NOMO-1 (cell line): ENCODE measurements around the gene TTC34.
"Not testable (repeated sequence)": the region's sequence is repeated elsewhere in the genome, so short reads cannot be mapped to it uniquely, and the experiment has no call there.

Experiments
- DNase-seq, 2 experiments: peaks; one replicate each; lab custom pipeline; 2025; ENCODE audit not compliant: unreplicated experiment in 2 of 2; lab: John Stamatoyannopoulos, UW

Gene TTC34

GRCh38 chr1:2630498-2631135 is 170.9 kb downstream of the TTC34 start:
- DNase-seq, result no peak

- no peak for DNase-seq
Measured at GRCh38 chr1:2629627-2630497, 171.6 kb downstream of the TTC34 start.

GRCh38 chr1:2628933-2629626 is 172.4 kb downstream of the TTC34 start:
- DNase-seq, result no peak

- no peak for DNase-seq
Measured at GRCh38 chr1:2628191-2628932, 173.1 kb downstream of the TTC34 start.

GRCh38 chr1:2627746-2628145 is 173.7 kb downstream of the TTC34 start:
- DNase-seq, result no peak

GRCh38 chr1:2625748-2626147 is 175.7 kb downstream of the TTC34 start:
- DNase-seq, result not testable (repeated sequence)

- DNase-seq, result no peak
Measured at GRCh38 chr1:2625311-2625710, 176.2 kb downstream of the TTC34 start.

- no peak for DNase-seq
Measured at GRCh38 chr1:2624735-2625300, 176.7 kb downstream of the TTC34 start.

GRCh38 chr1:2623571-2624337 is 177.7 kb downstream of the TTC34 start:
- DNase-seq, result no peak

GRCh38 chr1:2617971-2618470 is 183.5 kb downstream of the TTC34 start:
- no peak for DNase-seq

- no peak for DNase-seq
Measured at GRCh38 chr1:2614145-2614544, 187.3 kb downstream of the TTC34 start.

- DNase-seq, result no peak
Measured at GRCh38 chr1:2612591-2613365, 188.7 kb downstream of the TTC34 start.

- DNase-seq, result no peak
Measured at GRCh38 chr1:2611621-2612437, 189.7 kb downstream of the TTC34 start.

- DNase-seq, result no peak
Measured at GRCh38 chr1:2611031-2611501, 190.4 kb downstream of the TTC34 start.

GRCh38 chr1:2610036-2610959 is 191.2 kb downstream of the TTC34 start:
- DNase-seq, result no peak

- DNase-seq, result no peak
Measured at GRCh38 chr1:2609319-2610035, 192.0 kb downstream of the TTC34 start.
